Ovary (tissue), 3 donors: Measurements from ENCODE around the gene IPCEF1.

Experiments
- CTCF ChIP-seq, 3 donors: fragments of 450-650 bp in 2 of 3; fragments of 200-600 bp in 1 of 3; IDR thresholded peaks; one replicate each; pipeline versions ENCODE4 v1.5.1 to v1.8.0; 2016 to 2022; ENCODE audit warnings: antibody characterized with exemption in 3 of 3, mild to moderate bottlenecking in 1 of 3
- POLR2A ChIP-seq: fragments of 450-650 bp; IDR thresholded peaks from one replicate; pipeline ENCODE4 v1.6.1; 2017; ENCODE audit warnings: antibody characterized with exemption, mild to moderate bottlenecking, moderate library complexity
- donor health status: DM: no; HTN: no; CAD: no.

GRCh38 chr6:154280521-154280920, 76.1 kb downstream of the IPCEF1 start:
- TF ChIP-seq CTCF (IDR thresholded peaks at IDR 0.05) (no peak), POLR2A (no peak)
